Measurements from ENCODE around the gene DIPK1B. TPM values are rescaled to one million over a fixed set of nuclear protein-coding genes. Genes with fewer than 3 reads are reported as not detected.

The DIPK1B gene
- total and polyA plus RNA-seq, 10 of the 15 experiments (the other 5 are each of a cell fraction or from before 2014, with no cell fraction given) = 0.08 to 0.28 (median 0.13) TPM; not detected in 3

GRCh38 chr9:136709454-136710109 is 2.8 kb upstream of the DIPK1B start:
- in situ Hi-C loops (cut with MboI) (no loop called here), intact Hi-C loops (cut with micrococcal nuclease; ENCODE audit: unreplicated experiment) (no loop called here)
- H2AFZ ChIP-seq (ENCODE audit: control insufficient read depth, low read depth, low read length) = no peak overlapping the region
- FAIRE-seq (no peak), ATAC-seq (no peak), DNase-seq (ENCODE audit: low read depth, low spot score) (no peak)
- no peak for TF ChIP-seq PML (IDR thresholded peaks at IDR 0.05; ENCODE audit: low read length)
- no peak for TF ChIP-seq BRCA1 (IDR thresholded peaks at IDR 0.05; ENCODE audit: low read depth, low read length)
- no peak for TF ChIP-seq ETV6 (conservative IDR thresholded peaks at IDR 0.05 in 1 of 2, IDR thresholded peaks at IDR 0.05 in 1 of 2; ENCODE audit: borderline replicate concordance in 1 of 2, low read depth in 1 of 2)
- no peak for TF ChIP-seq ZNF384 (IDR thresholded peaks at IDR 0.05; ENCODE audit: borderline replicate concordance, low read depth, low read length)
- no peak for TF ChIP-seq BMI1 (IDR thresholded peaks at IDR 0.05; ENCODE audit: borderline replicate concordance)
- H3K4me2 ChIP-seq (ENCODE audit: control insufficient read depth, insufficient read depth) = no peak overlapping the region
- no peaks in the 10 kb centered on the region for H4K20me1 ChIP-seq (ENCODE audit: control insufficient read depth, insufficient read depth)
- 51% methylated on average over 24 of the region's 24 CpGs for WGBS (ENCODE audit: insufficient coverage, insufficient replicate concordance, low lambda C conversion rate, missing lambda C conversion rate)
- CTCF ChIA-PET = no interaction called here
- H3K79me2 ChIP-seq (ENCODE audit: control insufficient read depth, insufficient read depth, low read length) = no peaks in the 10 kb centered on the region
- H3K4me3 ChIP-seq = no peak overlapping the region
- POLR2A ChIA-PET = no interaction called here
- H3K27me3 ChIP-seq (replicated peaks in 1 of 2; ENCODE audit: control insufficient read depth in 2 of 2, insufficient read depth in 2 of 2, low read length in 1 of 2) = peaks cover 2 to 7% of the 10 kb centered on the region in 2 experiments; a peak in 3 of 4 replicates
- RAD21 ChIA-PET (ENCODE audit: unreplicated experiment) = no interaction called here
- BruUV-seq (replicated peaks) = no TSS peak
- no peaks in the 10 kb centered on the region for H3K4me1 ChIP-seq (ENCODE audit: control insufficient read depth, insufficient read depth, low read length)
- no peak overlapping the region for H3K27ac ChIP-seq (ENCODE audit: control insufficient read depth, insufficient read depth)
- no peaks in the 10 kb centered on the region for H3K36me3 ChIP-seq (ENCODE audit: control insufficient read depth in 2 of 2, insufficient read depth in 2 of 2, low read length in 1 of 2)
- SMC1A ChIA-PET (ENCODE audit: uncharacterized antibody, unreplicated experiment) = no interaction called here
- H3K9ac ChIP-seq (ENCODE audit: control insufficient read depth, insufficient read depth, low read length) = no peak overlapping the region
- no peaks in the 10 kb centered on the region for H3K9me3 ChIP-seq (replicated peaks; ENCODE audit: control insufficient read depth, insufficient read depth, low read length)

- H3K4me1 ChIP-seq (ENCODE audit: control insufficient read depth, insufficient read depth, low read length) = no peaks in the 10 kb centered on the region
- no peak overlapping the region for H3K27ac ChIP-seq (ENCODE audit: control insufficient read depth, insufficient read depth)
- no peaks in the 10 kb centered on the region for H3K79me2 ChIP-seq (ENCODE audit: control insufficient read depth, insufficient read depth, low read length)
- H3K4me2 ChIP-seq (ENCODE audit: control insufficient read depth, insufficient read depth) = no peak overlapping the region
- WGBS (ENCODE audit: insufficient coverage, insufficient replicate concordance, low lambda C conversion rate, missing lambda C conversion rate) = 39% methylated on average over 7 of the region's 7 CpGs
- H3K9me3 ChIP-seq (replicated peaks; ENCODE audit: control insufficient read depth, insufficient read depth, low read length) = no peaks in the 10 kb centered on the region
- in situ Hi-C loops (cut with MboI) = no loop called here
- H3K36me3 ChIP-seq (ENCODE audit: control insufficient read depth in 2 of 2, insufficient read depth in 2 of 2, low read length in 1 of 2) = no peaks in the 10 kb centered on the region
- CTCF ChIA-PET = no interaction called here
- FAIRE-seq (no peak), DNase-seq (ENCODE audit: low read depth, low spot score) (no peak), ATAC-seq (no peak)
- intact Hi-C loops (cut with micrococcal nuclease; ENCODE audit: unreplicated experiment) = no loop called here
- H4K20me1 ChIP-seq (ENCODE audit: control insufficient read depth, insufficient read depth) = no peaks in the 10 kb centered on the region
- RAD21 ChIA-PET (ENCODE audit: unreplicated experiment) = no interaction called here
- BruUV-seq (replicated peaks) = no TSS peak
- SMC1A ChIA-PET (ENCODE audit: uncharacterized antibody, unreplicated experiment) = no interaction called here
- H3K9ac ChIP-seq (ENCODE audit: control insufficient read depth, insufficient read depth, low read length) = no peak overlapping the region
- no peak overlapping the region for H3K4me3 ChIP-seq
- peaks cover 2 to 7% of the 10 kb centered on the region in 2 experiments for H3K27me3 ChIP-seq (replicated peaks in 1 of 2; ENCODE audit: control insufficient read depth in 2 of 2, insufficient read depth in 2 of 2, low read length in 1 of 2)
- POLR2A ChIA-PET = no interaction called here
- no peak overlapping the region for H2AFZ ChIP-seq (ENCODE audit: control insufficient read depth, low read depth, low read length)
- no peak for TF ChIP-seq ZBTB40 (IDR thresholded peaks at IDR 0.05; ENCODE audit: borderline replicate concordance)
- TF ChIP-seq LARP7 (IDR thresholded peaks at IDR 0.05) = no peak
- TF ChIP-seq BRCA1 (IDR thresholded peaks at IDR 0.05; ENCODE audit: low read depth, low read length) = no peak
- no peak for TF ChIP-seq ZBTB11 (CRISPR knock-in tag; IDR thresholded peaks at IDR 0.05)
- no peak for TF ChIP-seq STAT3 (IDR thresholded peaks at IDR 0.05; ENCODE audit: low read depth, low read length)
- TF ChIP-seq YY1 (IDR thresholded peaks at IDR 0.05; ENCODE audit: low read depth, low read length) = no peak
Measured at GRCh38 chr9:136710543-136710942, 1.8 kb upstream of the DIPK1B start.

Measured in GM12878 (cell line).